B cell (primary cell): ENCODE data around the gene SUGP2. TPM values are rescaled to one million over a fixed set of nuclear protein-coding genes. Genes with fewer than 3 reads are reported as not detected.
A peak's percentile ranks its signal among the peaks of the same experiment; 100 is the strongest.

Experiments
- ATAC-seq: fragments of 200-7000 bp; cut with Tn5 transposase; one replicate; pipeline ENCODE4 v1.10.0; 2021; ENCODE audit warnings: low read depth, mild to moderate bottlenecking, moderate number of reproducible peaks, moderate library complexity
- CTCF ChIA-PET: fragments of 350-600 bp; sonication (Branson Sonifier 250); formaldehyde crosslinking; loops from one replicate; lab custom pipeline; 2021; ENCODE audit warnings: antibody characterized with exemption, inconsistent platforms; lab: Charles Lee
- POLR2A ChIA-PET: fragments of 350-600 bp; sonication (Branson Sonifier 250); formaldehyde crosslinking; loops from one replicate; lab custom pipeline; 2021; ENCODE audit warnings: antibody characterized with exemption; lab: Charles Lee
- DNase-seq: peaks from one replicate; pipeline ENCODE4 v3.0.0; 2013
- H2AFZ ChIP-seq: 2 replicates; pipeline ENCODE4 v1.6.1; 2012; ENCODE audit warnings: mild to moderate bottlenecking, low read depth, low read length; ENCODE audit not compliant: insufficient read depth, poor library complexity, severe bottlenecking
- H3K27ac ChIP-seq, 2 donors: 1 replicate in 1 of 2; 2 replicates in 1 of 2; pipeline ENCODE4 v1.5.1; 2012 to 2013; ENCODE audit warnings: low read length in 2 of 2, mild to moderate bottlenecking in 2 of 2, moderate library complexity in 1 of 2
- H3K27me3 ChIP-seq, 4 experiments: fragments of 200-600 bp in 1 of 4; sonication (generic) in 1 of 4; replicated peaks in 1 of 4; 1 replicate in 2 of 4; 2 replicates in 2 of 4; pipeline versions ENCODE4 v1.6.1 to v1.7.0; 2013 to 2016; ENCODE audit warnings: low read length in 3 of 4, mild to moderate bottlenecking in 2 of 4, mixed read lengths in 1 of 4, moderate library complexity in 1 of 4; ENCODE audit not compliant: insufficient read depth in 4 of 4, control insufficient read depth in 3 of 4; ENCODE audit errors: control extremely low read depth in 1 of 4
- H3K36me3 ChIP-seq, 2 experiments: replicated peaks in 1 of 2; 1 replicate in 1 of 2; 2 replicates in 1 of 2; pipeline versions ENCODE4 v1.6.1 to v1.7.1; 2013; ENCODE audit warnings: low read length in 1 of 2; ENCODE audit not compliant: insufficient read depth in 2 of 2, control insufficient read depth in 1 of 2; ENCODE audit errors: control extremely low read depth in 1 of 2, extremely low read depth in 1 of 2
- H3K4me1 ChIP-seq, 2 donors: fragments of 200-600 bp in 1 of 2; sonication (generic) in 1 of 2; 1 replicate in 1 of 2; 2 replicates in 1 of 2; pipeline versions ENCODE4 v1.5.1 to v1.6.1; 2013 to 2017; ENCODE audit warnings: low read length in 2 of 2; ENCODE audit not compliant: control insufficient read depth in 2 of 2, insufficient read depth in 2 of 2
- H3K4me2 ChIP-seq: replicated peaks from 2 replicates; pipeline ENCODE3; 2012; ENCODE audit warnings: mild to moderate bottlenecking, low read depth, low read length; ENCODE audit not compliant: poor library complexity, severe bottlenecking
- H3K4me3 ChIP-seq, 5 experiments: fragments of 200-600 bp in 1 of 5; sonication (generic) in 1 of 5; 1 replicate in 3 of 5; 2 replicates in 2 of 5; pipeline versions ENCODE4 v1.5.1 to v1.7.0; 2011 to 2016; ENCODE audit warnings: low read length in 4 of 5, mild to moderate bottlenecking in 4 of 5, low read depth in 2 of 5, control low read depth in 1 of 5, moderate library complexity in 1 of 5; ENCODE audit not compliant: insufficient read depth in 1 of 5; ENCODE audit errors: control extremely low read depth in 1 of 5, extremely low read depth in 1 of 5
- H3K79me2 ChIP-seq: fragments of 200-600 bp; sonication (generic); one replicate; pipeline ENCODE4 v1.6.0; 2016; ENCODE audit warnings: low read length; ENCODE audit not compliant: control insufficient read depth, insufficient read depth
- H3K9ac ChIP-seq: fragments of 200-600 bp; sonication (generic); 2 replicates; pipeline ENCODE4 v1.6.1; 2017; ENCODE audit warnings: mild to moderate bottlenecking, low read length, moderate library complexity
- H3K9me3 ChIP-seq, 3 donors: one replicate each; pipeline versions ENCODE4 v1.6.1 to v1.7.1; 2013; ENCODE audit warnings: low read length in 2 of 3; ENCODE audit not compliant: control insufficient read depth in 2 of 3, insufficient read depth in 1 of 3; ENCODE audit errors: control extremely low read depth in 1 of 3
- H4K20me1 ChIP-seq: 2 replicates; pipeline ENCODE4 v1.6.0; 2012; ENCODE audit warnings: mild to moderate bottlenecking, low read length; ENCODE audit not compliant: insufficient read depth, control insufficient read depth, poor library complexity, severe bottlenecking
- H3K27ac Mint-ChIP-seq: one replicate; pipeline ENCODE4 v1.8.0; 2021; ENCODE audit warnings: mixed read lengths
- H3K27me3 Mint-ChIP-seq: one replicate; pipeline ENCODE4 v1.8.0; 2021; ENCODE audit warnings: mixed read lengths
- H3K4me1 Mint-ChIP-seq: one replicate; pipeline ENCODE4 v1.8.0; 2021; ENCODE audit warnings: mixed read lengths
- H3K4me3 Mint-ChIP-seq: one replicate; pipeline ENCODE4 v1.8.0; 2021; ENCODE audit warnings: mixed read lengths
- H3K9me3 Mint-ChIP-seq: one replicate; pipeline ENCODE4 v1.8.0; 2022; ENCODE audit warnings: mixed read lengths; ENCODE audit not compliant: insufficient read depth
- EZH2 ChIP-seq: IDR thresholded peaks from 2 replicates; pipeline ENCODE4 v1.6.1; 2012; ENCODE audit warnings: borderline replicate concordance, low read depth, mild to moderate bottlenecking, moderate library complexity, low read length; ENCODE audit not compliant: insufficient read depth, poor library complexity, severe bottlenecking
- WGBS: methylation state at CpG from one replicate; pipeline ENCODE4 v1.1.5; 2013; ENCODE audit warnings: missing lambda C conversion rate; ENCODE audit not compliant: insufficient coverage; 5-methylcytosine and 5-hydroxymethylcytosine counted together
- intact Hi-C: fragments of 100-400 bp; cut with micrococcal nuclease; formaldehyde crosslinking; loops from one replicate; pipeline ENCODE4 v1.10.0; 2022
- polyA plus RNA-seq: library from polyadenylated mRNA; depleted of rRNA; stranded (reverse); fragments of >200 nt; gene quantifications from 2 replicates; pipeline ENCODE4 v1.2.3, GENCODE V29; 2012
- total RNA-seq, 2 donors: library from RNA; stranded (reverse); fragments of 120-200 nt in 1 of 2; gene quantifications; 1 replicate in 1 of 2; 2 replicates in 1 of 2; pipeline versions ENCODE4 v1.2.3 to v1.2.4, GENCODE V29; 2013 to 2022
- TF ChIP-seq, protein P1 (sequence below): fragments of 200-600 bp; IDR thresholded peaks from one replicate; pipeline ENCODE4 v1.8.0; 2022; ENCODE audit warnings: antibody characterized with exemption, mild to moderate bottlenecking

Gene SUGP2
- total and polyA plus RNA-seq, 2 donors (not counting 1 experiment from before 2014, with no cell fraction given) = 132 to 154 TPM

DNA sequence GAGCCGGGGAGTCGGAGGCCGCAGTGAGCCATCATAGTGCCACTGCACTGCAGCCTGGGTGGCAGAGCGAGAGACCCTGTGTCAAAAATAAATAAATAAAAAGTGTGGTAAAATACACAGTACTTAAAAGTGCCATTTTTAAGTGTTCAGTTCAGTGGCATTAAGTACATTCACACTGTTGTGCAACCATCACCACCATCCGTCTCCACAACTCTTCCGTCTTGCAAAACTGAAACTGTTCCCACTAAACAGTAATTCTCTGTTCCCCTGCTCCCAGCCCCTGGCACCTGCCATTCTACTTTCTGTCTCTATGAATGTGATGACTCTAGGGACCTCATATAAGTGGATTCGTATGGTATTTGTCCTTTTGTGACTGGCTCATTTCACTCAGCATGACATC lies 43.8 kb upstream of the SUGP2 start:
- Mint-ChIP-seq H3K4me1 (peaks cover 53% of the 10 kb centered on the region), H3K27ac (peak overlapping the region; percentile 56), H3K4me3 (no peak overlapping the region), H3K27me3 (no peaks in the 10 kb centered on the region), H3K9me3 (no peaks in the 10 kb centered on the region)
- TF ChIP-seq, protein P1, sequence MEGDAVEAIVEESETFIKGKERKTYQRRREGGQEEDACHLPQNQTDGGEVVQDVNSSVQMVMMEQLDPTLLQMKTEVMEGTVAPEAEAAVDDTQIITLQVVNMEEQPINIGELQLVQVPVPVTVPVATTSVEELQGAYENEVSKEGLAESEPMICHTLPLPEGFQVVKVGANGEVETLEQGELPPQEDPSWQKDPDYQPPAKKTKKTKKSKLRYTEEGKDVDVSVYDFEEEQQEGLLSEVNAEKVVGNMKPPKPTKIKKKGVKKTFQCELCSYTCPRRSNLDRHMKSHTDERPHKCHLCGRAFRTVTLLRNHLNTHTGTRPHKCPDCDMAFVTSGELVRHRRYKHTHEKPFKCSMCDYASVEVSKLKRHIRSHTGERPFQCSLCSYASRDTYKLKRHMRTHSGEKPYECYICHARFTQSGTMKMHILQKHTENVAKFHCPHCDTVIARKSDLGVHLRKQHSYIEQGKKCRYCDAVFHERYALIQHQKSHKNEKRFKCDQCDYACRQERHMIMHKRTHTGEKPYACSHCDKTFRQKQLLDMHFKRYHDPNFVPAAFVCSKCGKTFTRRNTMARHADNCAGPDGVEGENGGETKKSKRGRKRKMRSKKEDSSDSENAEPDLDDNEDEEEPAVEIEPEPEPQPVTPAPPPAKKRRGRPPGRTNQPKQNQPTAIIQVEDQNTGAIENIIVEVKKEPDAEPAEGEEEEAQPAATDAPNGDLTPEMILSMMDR = no peak
- TF ChIP-seq EZH2 = no peak
- 94% methylated on average over 3 of the region's 7 CpGs for WGBS
- H2AFZ ChIP-seq = no peak overlapping the region
- H3K27ac ChIP-seq = no peak overlapping the region
- peaks cover 4 to 22% of the 10 kb centered on the region in 2 experiments for H3K36me3 ChIP-seq
- CTCF ChIA-PET = interaction anchor here (1.1 kb wide), 1 partner anchor 13 kb away, joined by 3 read pairs; the partner anchor contains the start of gene SLC25A42
- no peak for DNase-seq
- no peak for ATAC-seq
- POLR2A ChIA-PET = interaction anchor here (0.6 kb wide), 1 partner anchor 185 kb away, joined by 6 read pairs; no protein-coding TSS in a partner anchor
- H3K4me1 ChIP-seq = peaks cover 0 to 20% of the 10 kb centered on the region in 2 donors
- H3K79me2 ChIP-seq = peaks cover 96% of the 10 kb centered on the region
- H3K27me3 ChIP-seq = no peaks in the 10 kb centered on the region
- H3K4me3 ChIP-seq = no peak overlapping the region
- no peaks in the 10 kb centered on the region for H3K9me3 ChIP-seq
- intact Hi-C loops = no loop called here
- H4K20me1 ChIP-seq = peaks cover 94% of the 10 kb centered on the region
- no peak overlapping the region for H3K9ac ChIP-seq
- no peak overlapping the region for H3K4me2 ChIP-seq

DNA sequence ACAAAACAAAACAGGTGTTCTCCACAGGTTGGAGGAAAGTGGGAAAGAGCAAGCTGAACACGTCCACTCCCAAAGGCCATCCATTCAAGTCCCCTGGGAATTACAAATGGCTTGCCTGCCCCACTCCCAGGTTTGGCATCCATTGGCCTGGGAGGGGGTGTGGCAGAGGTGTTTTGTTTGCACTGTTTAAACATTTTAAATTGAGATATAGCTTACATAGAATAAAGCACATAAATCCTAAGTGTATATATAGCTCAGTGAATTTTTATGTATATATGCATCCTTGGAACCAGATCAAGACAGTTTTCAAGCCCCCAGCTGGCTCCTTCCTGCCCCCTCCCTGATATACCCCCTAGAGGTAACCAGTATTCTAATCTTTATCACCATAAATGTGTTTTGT lies 43.2 kb upstream of the SUGP2 start:
- Histone ChIP-seq H3K4me1 (peaks cover 0 to 21% of the 10 kb centered on the region in 2 donors), H3K27ac (no peak overlapping the region), H3K9me3 (no peaks in the 10 kb centered on the region), H4K20me1 (peaks cover 92% of the 10 kb centered on the region), H3K9ac (no peak overlapping the region), H3K79me2 (peaks cover 98% of the 10 kb centered on the region), H3K27me3 (no peaks in the 10 kb centered on the region), H2AFZ (no peak overlapping the region), H3K4me2 (no peak overlapping the region), H3K4me3 (no peak overlapping the region), H3K36me3 (peaks cover 4 to 18% of the 10 kb centered on the region in 2 experiments)
- ATAC-seq (no peak), DNase-seq (no peak)
- no peak overlapping the region for H3K4me3 Mint-ChIP-seq
- no peaks in the 10 kb centered on the region for H3K27me3 Mint-ChIP-seq
- WGBS = no CpG with 5 or more reads among the region's 1 CpG
- CTCF ChIA-PET = interaction anchor here (1.1 kb wide), 1 partner anchor 12 kb away, joined by 3 read pairs; the partner anchor contains the start of gene SLC25A42
- TF ChIP-seq, protein P1 = no peak
- TF ChIP-seq EZH2 = no peak
- H3K4me1 Mint-ChIP-seq = peaks cover 52% of the 10 kb centered on the region
- POLR2A ChIA-PET = no interaction called here
- intact Hi-C loops = no loop called here
- H3K9me3 Mint-ChIP-seq = no peaks in the 10 kb centered on the region
- no peak overlapping the region for H3K27ac Mint-ChIP-seq
